Urinary bladder (tissue), 4 donors: Measurements from ENCODE around the gene GNB1L. TPM values are rescaled to one million over a fixed set of nuclear protein-coding genes. Genes with fewer than 3 reads are reported as not detected.
A peak's percentile ranks its signal among the peaks of the same experiment; 100 is the strongest.

Experiments
- DNase-seq: peaks from one replicate; pipeline ENCODE4 v3.0.0-alpha.2; 2015; ENCODE audit errors: extremely low spot score
- H3K27ac ChIP-seq: one replicate; pipeline ENCODE4 v1.5.1; 2013; ENCODE audit warnings: low read depth, mild to moderate bottlenecking, moderate library complexity
- H3K36me3 ChIP-seq: one replicate; pipeline ENCODE4 v1.6.1; 2013; ENCODE audit warnings: mild to moderate bottlenecking, moderate library complexity; ENCODE audit not compliant: insufficient read depth
- H3K4me1 ChIP-seq: one replicate; pipeline ENCODE4 v1.6.1; 2013; ENCODE audit warnings: mild to moderate bottlenecking, moderate library complexity; ENCODE audit not compliant: insufficient read depth
- H3K4me3 ChIP-seq: one replicate; pipeline ENCODE4 v1.5.1; 2013; ENCODE audit warnings: low read depth, low read length
- WGBS: extraction: QIAGEN DNeasy Blood & Tissue Kit; methylation state at CpG from one replicate; pipeline ENCODE4 v1.1.7; 2013; 5-methylcytosine and 5-hydroxymethylcytosine counted together
- polyA plus RNA-seq: library from polyadenylated mRNA; stranded (reverse); fragments of 200-250 nt; gene quantifications from one replicate; pipeline ENCODE4 v1.2.3, GENCODE V29; 2013
- total RNA-seq: library from RNA; depleted of rRNA; stranded (reverse); fragments of >200 nt; gene quantifications from one replicate; pipeline ENCODE4 v1.2.3, GENCODE V29; 2014
- donor health status: healthy with polysubstance abuse.
- donor health status: healthy.

The GNB1L gene
- total and polyA plus RNA-seq, 2 donors = 3.4 to 8.5 TPM

DNA sequence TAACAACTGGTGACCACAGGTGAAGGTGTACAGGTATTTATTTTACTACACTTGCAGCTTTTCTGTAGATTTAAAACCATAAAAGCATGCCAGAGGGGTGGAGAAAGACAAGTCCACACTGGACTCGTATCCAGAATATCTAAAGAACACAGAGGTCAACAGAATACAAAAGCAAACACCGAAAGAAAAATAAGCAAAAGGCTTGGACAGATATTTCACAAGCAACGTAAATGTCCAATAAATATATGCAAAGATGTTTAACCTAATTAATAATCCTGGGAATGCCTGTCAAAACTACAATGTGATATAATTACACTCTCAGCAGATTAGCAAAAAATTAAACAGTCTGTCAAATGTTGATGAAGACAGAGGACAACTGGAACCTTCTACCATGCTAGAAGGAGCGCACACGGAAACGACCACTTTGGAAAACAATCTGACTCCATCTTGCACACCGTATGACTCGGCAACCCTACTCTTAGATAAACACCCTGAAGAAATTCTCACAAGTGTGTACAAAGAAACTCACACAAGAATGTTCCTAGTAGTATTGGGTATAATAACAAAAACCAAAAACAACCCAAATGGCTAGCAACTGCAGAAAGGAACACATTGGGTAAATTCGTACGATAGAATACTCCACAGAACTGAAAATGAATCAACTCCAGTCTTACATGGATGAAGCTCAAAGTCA is 27.2 kb downstream of the GNB1L start:
- no peak overlapping the region for H3K4me3 ChIP-seq
- no peaks in the 10 kb centered on the region for H3K4me1 ChIP-seq
- peak; percentile 39 for DNase-seq
- H3K36me3 ChIP-seq = no peaks in the 10 kb centered on the region
- 66% methylated on average over 10 of the region's 10 CpGs for WGBS
- no peak overlapping the region for H3K27ac ChIP-seq

DNA sequence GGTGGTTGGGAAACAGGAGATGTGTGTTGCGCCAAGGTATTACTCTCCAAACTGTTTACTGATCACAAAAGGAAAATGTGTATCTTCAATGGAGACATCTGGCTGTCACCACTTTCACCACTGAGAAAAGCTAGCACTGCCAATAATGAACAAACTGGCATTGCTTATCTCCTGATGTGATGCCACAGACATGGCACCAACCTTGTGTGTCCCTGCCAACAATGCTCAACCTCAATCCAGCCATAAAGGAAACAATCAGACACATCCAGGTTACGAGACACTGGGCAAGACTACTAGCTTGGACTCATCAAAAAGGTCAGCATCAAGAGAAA is 28.1 kb downstream of the GNB1L start:
- 47% methylated on average over 2 of the region's 2 CpGs for WGBS
- Histone ChIP-seq H3K4me1 (no peaks in the 10 kb centered on the region), H3K36me3 (no peaks in the 10 kb centered on the region), H3K4me3 (no peak overlapping the region), H3K27ac (no peak overlapping the region)
- DNase-seq = no peak

DNA sequence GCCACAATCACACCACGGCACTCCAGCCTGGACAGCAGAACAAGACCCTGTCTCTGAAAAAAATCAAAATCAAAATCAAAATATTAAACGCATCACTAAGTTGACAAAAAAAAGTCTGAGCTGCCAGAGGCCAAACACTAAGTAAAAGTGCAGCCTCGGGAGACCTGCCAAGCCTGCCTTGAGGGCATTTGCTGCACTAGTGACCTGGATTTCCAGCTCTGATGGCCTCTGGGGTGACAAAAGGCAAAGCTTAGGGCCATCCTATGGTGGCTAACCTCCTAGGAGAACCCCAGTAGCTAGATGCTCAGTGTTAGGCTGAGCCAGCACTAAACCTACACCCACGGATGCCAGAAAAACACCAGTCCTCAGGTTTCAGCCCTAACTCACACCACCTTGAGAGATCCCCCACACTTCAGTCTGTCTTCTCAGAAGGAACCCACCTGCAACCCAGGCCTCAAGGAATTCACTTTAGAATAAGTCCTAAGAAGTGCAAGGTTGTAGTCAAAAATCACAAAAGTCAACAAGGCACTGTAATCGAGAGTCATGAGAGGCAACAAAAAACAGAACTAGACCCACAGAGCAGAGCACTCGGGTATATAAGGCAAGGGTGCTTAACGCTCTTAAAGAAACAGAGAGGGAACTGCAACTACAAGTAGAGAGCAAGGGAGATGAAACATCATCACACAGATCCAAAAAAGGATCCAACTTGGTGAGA is 28.6 kb downstream of the GNB1L start:
- DNase-seq = no peak
- H3K4me3 ChIP-seq = no peak overlapping the region
- WGBS = 90% methylated on average over 7 of the region's 7 CpGs
- no peaks in the 10 kb centered on the region for H3K4me1 ChIP-seq
- no peaks in the 10 kb centered on the region for H3K36me3 ChIP-seq
- H3K27ac ChIP-seq = no peak overlapping the region

DNA sequence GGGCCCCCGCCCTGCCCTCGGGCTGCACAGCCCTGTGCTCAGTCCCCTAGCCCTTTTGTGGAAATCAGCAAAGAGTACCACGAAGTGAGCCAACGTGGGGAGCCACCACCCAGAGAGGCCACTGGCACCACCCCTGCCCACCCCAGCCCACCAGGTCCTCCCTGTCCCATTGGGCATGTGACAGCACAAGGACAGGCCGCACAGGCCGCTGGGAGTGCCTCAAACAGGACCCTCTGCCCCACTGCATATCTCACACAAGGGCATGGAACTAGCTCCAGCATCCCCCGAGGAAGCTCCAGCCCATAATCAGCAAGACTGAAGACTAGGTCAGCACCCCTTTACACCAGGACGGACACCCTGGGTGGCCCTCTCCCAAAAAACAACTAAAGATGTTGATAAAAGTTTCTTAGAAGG is 29.7 kb downstream of the GNB1L start:
- DNase-seq = no peak
- Histone ChIP-seq H3K4me1 (no peaks in the 10 kb centered on the region), H3K4me3 (no peak overlapping the region), H3K27ac (no peak overlapping the region), H3K36me3 (no peaks in the 10 kb centered on the region)
- WGBS = 90% methylated on average over 8 of the region's 8 CpGs

DNA sequence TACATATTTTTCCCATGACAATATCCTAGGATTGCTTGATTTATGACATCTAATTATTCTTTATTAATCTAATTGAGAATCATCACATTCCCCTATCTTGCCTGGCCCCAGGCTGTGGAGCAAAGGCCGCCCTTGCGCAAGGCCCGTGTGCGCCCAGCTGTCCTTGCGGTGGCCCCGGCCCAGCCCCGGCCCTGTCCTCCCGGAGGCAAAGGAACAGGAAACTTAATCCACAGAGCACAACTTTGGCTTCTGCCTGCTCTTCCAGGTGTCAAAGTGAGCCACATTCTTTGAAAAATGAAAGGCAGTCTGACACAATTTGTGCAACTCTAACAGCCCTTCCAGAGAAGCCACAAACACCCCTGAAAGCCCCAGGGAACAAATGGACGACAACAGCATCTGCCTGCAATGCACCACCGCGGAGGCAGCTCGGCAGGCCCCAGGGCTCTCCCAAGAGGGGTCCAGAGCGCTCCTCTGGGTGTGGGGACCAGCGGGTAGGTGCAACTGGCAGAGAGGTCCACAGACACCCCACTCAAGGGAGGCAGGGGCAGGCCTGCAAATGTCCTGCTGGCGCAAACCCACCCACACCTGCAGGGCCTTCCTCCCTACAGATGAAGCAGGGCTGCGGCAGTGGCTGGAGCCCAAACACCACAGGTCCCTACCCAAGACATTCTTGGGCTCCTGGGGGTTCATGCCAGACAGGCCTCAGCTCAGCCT is 30.3 kb downstream of the GNB1L start:
- WGBS = 86% methylated on average over 16 of the region's 16 CpGs
- no peaks in the 10 kb centered on the region for H3K4me1 ChIP-seq

DNA sequence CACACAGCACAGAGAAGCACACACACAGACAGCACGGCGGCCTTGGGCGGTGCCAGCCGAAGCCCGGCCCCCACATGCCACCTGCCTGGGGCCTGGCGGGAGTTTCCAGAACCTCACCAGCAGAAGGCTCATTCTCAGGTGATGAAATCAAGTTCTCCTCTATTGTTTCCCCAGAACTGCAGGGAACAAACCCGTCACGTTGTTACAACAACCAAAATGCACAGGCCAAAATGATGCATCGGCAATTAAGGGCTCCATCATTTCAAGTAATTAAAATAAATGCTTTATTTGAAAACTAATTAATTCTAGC is 30.8 kb downstream of the GNB1L start:
- Histone ChIP-seq H3K4me1 (no peaks in the 10 kb centered on the region), H3K27ac (no peak overlapping the region), H3K4me3 (no peak overlapping the region), H3K36me3 (no peaks in the 10 kb centered on the region)
- no peak for DNase-seq
- WGBS = 90% methylated on average over 9 of the region's 9 CpGs

More for the DNA sequence above, 30.3 kb downstream of the GNB1L start:
- no peak for DNase-seq
- Histone ChIP-seq H3K27ac (peak overlapping the region; percentile 48), H3K36me3 (no peaks in the 10 kb centered on the region), H3K4me3 (no peak overlapping the region)

DNA sequence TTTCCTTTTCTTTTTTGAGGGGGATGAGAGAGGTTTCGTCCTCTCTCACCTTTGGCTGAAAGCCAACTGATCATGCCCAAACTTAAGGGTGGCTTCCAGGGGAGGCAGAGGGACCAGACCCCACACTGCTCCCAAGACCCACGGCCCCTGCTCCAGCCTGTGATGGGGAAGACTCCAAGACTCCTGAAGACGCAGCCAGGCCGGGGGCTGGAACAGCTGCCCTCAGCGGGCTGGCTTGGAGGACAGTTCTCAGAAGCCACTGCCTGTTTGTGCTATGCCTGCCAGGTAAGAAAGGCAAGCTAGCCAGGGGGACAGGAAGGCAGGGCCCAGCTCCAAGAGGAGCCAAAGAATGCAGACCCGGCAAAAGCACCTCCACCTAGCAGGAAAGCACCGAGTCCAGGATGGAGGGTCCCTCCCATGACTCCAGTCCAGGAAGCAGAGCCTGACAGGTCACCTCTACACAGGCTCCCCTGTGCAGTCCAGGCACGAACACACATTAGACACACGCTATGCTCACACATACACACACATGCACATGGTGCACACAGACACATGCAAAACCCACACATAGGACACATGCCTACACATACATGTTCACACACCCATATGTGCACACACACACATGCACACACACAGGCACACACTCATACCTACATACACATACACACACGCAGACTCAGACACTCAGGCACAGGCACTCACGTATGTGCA is 31.3 kb downstream of the GNB1L start:
- Histone ChIP-seq H3K27ac (no peak overlapping the region), H3K36me3 (no peaks in the 10 kb centered on the region), H3K4me3 (no peak overlapping the region), H3K4me1 (no peaks in the 10 kb centered on the region)
- 77% methylated on average over 11 of the region's 11 CpGs for WGBS
- no peak for DNase-seq

DNA sequence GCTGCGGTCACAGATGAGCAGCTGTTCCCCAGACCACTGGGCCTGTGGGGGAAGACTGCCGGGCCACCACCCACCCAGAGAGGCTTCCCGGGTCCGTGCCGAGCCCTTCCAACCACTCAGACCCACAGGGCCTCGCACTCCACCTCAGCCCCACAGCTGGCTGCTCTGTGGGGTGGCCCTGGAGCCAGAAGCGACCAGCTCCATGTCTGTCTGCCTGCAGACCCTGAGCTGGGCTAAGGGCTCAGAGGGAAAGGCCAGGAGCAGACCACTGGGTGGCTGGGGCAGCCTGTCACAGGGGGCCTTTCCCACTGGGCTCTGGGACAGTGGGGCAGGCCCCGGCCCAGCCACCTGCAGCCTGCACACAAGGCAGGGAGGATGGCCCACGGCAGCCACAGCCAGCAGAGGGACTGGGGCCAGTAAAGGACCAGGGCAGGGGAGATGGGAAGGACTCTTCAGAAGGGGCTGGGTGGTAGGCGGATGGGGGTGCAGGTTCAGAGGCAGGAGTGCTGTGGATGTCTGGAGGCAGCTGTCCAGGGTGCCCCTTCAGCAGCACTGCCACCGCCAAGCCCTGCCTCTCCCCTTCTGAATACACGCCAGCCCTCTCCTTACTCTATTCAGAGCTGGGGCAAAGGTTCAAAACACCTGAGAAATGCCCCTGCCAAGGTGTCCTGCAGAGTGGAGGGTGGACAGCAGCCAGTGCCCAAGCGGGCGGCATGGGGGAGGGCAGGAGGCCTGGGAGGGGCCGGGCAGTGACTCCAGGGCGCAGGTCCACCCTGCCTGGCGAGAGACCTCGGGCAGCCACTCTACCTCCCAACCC is 32.2 kb downstream of the GNB1L start:
- Histone ChIP-seq H3K27ac (no peak overlapping the region), H3K36me3 (no peaks in the 10 kb centered on the region), H3K4me3 (no peak overlapping the region), H3K4me1 (no peaks in the 10 kb centered on the region)
- no peak for DNase-seq
- WGBS = 89% methylated on average over 18 of the region's 18 CpGs

DNA sequence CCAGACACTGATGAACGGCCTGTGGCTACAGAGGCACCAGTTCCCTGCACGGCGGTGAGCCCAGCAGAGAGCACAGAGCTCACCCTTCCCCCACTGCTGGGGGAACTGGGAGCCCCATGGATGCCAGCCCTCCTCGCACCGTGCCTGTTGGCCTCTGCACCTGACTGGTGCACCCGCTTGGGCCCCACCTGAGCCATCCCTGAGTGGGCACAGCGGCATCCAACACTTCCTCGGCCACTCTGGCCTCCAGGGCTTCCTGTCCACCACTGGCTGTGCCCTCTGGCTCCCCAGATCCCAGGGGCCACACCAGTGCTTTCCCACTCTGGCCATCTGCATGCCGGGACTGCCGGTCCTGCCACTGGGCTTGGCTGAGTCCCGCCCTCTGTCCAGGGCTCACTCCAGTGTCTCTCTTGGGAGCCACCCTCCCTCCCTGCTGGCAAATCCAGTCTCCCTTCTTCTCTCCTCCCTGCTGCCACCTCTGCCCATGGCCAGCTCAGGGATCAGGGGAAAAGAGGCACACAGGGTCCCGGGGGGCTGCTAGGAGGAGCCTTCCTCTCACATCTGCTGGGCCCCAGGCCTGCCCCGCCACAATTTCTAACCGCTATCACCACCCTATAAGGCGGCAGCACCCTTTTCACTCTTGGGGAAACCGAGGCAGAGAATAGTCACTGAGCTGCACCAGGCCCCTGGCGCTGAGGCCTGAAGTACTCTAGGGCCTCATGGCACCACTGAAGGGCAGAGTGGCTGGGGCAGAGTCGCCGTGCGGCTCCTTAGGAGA is 33.0 kb downstream of the GNB1L start:
- DNase-seq = no peak
- no peaks in the 10 kb centered on the region for H3K4me1 ChIP-seq
- WGBS = 91% methylated on average over 20 of the region's 20 CpGs
- no peak overlapping the region for H3K27ac ChIP-seq
- no peaks in the 10 kb centered on the region for H3K36me3 ChIP-seq
- no peak overlapping the region for H3K4me3 ChIP-seq

DNA sequence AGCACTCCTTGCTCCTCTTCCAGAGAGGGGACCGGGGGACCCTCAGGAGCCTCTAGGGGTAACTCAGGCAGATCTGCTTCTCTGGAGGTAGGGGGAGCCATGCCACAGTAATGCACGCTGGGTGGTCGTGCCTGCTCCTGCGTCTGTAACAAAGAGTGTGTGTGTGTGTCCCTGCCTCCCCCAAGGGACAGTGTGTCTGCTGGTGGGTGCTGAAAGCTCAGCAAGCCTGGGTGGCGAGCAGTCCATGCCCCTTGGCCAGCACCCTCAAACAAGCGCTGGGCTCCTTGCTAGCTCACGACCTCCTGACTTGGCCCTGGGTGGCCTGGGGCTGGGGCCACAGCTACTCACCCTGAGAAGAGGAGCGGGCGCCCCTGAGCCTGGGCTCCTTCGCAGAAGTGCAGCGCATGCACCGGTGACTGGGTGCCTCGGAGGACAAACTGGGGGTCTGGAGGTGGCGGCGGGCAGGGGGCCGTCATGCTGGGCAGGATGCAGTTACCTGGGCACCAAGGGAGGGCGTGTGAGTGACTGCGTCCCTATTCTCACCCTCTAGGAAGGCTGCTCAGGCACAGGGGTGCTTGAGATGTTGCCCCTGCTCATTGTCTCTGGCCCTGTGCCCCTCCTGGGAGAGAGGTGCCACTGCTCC is 33.7 kb downstream of the GNB1L start:
- no peaks in the 10 kb centered on the region for H3K36me3 ChIP-seq
- H3K4me3 ChIP-seq = no peak overlapping the region
- H3K4me1 ChIP-seq = no peaks in the 10 kb centered on the region
- H3K27ac ChIP-seq = no peak overlapping the region
- no peak for DNase-seq
- WGBS = 94% methylated on average over 18 of the region's 18 CpGs

DNA sequence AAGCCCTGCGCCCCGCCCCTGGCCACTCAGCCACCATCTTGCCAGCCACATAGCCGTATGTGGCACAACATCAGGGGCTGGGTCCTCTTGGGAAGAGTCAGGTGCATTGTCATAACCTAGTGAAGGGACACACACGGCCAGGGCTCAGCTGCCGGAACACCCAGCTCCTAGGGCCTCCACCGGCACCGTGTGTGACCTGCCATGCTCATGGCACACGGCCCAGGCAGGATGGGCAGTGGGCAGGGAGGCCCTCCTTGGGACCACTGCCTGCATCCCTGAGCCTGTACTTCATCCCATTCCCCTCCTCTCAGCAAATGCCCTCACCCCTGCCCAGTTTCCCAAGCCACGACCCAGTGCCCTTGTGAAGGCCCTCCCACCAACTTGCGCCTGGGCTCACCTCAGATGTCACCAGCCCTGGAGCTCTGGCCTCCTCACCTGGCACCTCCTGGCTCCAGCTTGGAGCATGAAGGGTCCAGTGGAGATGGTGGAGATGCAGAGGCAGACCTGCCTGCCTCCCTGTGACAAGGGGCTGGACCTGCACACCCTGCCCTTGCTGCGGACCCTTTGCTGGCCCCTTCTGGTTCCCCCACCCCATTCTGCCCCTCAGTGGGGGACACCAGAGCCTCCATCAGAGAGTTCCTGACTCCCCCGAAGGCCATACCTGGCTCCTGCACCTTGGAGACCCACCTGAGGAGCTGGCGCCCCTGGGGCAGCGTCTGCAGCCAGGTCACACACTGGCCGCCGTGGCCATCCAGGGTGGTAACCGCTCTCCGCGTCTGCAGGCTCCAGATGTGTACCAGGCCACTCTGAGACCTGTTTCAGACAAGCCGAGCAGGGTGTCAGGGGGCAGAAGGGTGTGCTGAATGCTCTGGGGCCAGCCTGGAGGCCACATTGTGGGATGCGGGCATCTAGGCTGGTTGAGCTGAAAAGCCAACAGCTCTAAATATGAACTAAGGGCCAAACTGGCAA is 34.5 kb downstream of the GNB1L start:
- WGBS = 92% methylated on average over 21 of the region's 21 CpGs
- DNase-seq = no peak

More for the DNA sequence above, 34.5 kb downstream of the GNB1L start:
- Histone ChIP-seq H3K4me1 (no peaks in the 10 kb centered on the region), H3K36me3 (no peaks in the 10 kb centered on the region), H3K4me3 (no peak overlapping the region), H3K27ac (no peak overlapping the region)
